GM12801 (cell line): ENCODE data around the gene APBA2.

Source experiments
- TF ChIP-seq, protein P1 (sequence below): IDR thresholded peaks from one replicate; pipeline ENCODE4 v1.5.1; 2011; ENCODE audit warnings: control low read depth; ENCODE audit not compliant: insufficient read length; ENCODE audit errors: extremely low read depth

The APBA2 gene

DNA sequence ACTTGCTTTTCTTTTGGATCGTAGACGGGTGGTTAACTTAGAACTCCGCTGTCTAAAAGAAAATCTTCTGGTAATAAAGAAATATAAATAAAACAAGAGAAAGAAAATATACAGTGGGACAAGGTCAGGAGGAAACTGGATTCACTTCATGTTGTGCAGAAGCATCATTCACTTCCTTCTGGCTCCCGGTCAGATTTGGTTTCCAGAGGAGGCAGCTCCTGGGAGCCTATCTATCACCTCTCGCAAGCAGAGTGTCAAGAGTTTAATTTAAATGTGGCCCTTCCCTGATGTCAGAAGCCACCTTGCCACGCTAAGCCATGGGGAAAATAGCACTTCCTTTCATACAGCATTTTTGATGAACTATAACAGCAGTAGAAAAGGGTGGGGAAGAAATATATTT is 244.7 kb downstream of the APBA2 start:
- TF ChIP-seq, protein P1, sequence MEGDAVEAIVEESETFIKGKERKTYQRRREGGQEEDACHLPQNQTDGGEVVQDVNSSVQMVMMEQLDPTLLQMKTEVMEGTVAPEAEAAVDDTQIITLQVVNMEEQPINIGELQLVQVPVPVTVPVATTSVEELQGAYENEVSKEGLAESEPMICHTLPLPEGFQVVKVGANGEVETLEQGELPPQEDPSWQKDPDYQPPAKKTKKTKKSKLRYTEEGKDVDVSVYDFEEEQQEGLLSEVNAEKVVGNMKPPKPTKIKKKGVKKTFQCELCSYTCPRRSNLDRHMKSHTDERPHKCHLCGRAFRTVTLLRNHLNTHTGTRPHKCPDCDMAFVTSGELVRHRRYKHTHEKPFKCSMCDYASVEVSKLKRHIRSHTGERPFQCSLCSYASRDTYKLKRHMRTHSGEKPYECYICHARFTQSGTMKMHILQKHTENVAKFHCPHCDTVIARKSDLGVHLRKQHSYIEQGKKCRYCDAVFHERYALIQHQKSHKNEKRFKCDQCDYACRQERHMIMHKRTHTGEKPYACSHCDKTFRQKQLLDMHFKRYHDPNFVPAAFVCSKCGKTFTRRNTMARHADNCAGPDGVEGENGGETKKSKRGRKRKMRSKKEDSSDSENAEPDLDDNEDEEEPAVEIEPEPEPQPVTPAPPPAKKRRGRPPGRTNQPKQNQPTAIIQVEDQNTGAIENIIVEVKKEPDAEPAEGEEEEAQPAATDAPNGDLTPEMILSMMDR: no peak

- TF ChIP-seq, protein P1: no peak
Measured at GRCh38 chr15:29130951-29131839, 245.4 kb downstream of the APBA2 start.

DNA sequence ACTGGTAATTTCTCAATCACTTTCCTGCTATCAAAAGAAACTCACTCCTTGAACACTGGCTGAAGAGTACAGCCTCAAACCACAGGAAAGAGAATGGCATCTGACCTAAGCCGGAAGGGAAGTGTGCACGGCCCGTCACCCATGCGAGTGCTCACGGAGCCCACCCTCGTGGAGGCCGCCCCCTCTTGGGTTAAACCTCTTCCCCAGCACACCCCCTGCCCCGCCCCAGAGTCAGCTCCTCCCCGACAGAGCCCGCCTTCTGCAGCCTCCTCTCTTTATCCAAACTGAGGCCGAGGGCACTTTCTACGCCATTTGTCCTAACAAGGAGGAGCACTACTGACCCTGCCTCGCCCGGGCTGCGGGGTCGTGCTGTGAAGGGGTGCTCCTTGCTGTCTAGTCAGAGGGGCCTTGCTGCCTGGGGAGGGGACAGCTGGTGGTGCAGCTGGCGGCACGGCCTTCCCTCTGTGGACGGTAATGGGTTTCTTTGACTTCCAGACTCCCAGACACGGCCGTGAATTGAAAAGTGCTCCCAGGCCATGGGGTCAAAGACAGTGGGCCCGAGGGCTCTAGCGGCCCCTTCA is 246.2 kb downstream of the APBA2 start:
- TF ChIP-seq, protein P1: no peak

DNA sequence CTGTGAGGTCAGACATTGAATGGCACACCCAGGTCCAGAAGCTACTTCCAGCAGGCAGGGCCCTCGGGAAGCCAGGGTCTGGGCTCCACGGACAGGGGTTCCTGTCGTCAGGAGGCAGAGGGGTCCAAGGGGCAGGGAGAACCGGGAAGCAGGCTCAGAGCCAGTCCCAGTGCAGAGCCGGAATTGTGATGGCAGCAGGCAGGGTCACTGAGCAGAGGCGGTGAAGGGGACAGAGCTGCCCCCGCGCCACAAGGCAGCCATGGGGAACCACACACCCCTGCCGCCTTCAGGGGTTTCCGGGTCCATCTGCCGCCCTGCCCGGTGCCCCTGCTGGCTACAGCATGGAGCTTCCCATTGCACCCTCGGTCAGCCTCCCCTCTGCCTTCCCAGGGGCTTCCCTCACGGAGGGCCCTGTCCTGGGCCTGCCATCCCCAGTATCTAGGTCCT is 247.0 kb downstream of the APBA2 start:
- TF ChIP-seq, protein P1: no peak

- TF ChIP-seq, protein P1: no peak
Measured at GRCh38 chr15:29133321-29133720, 247.5 kb downstream of the APBA2 start.

DNA sequence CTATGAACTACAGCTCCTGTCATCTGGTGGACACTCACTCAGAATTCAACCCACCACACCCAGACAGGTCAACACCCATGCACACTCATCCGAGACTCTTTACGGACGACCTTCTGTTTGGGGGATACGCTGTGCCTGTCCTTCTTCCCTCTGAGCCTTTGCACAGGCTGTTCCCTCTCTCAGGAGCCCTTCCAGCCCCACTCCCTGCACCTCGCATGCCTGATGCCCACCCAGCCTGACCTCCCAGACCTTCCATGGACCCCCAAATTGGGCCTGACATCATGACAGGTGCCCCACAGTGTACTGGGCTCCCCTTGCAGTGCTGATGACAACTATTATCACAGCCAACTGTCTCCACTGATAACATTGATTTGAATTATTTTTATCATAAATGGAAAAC is 248.0 kb downstream of the APBA2 start:
- TF ChIP-seq, protein P1: no peak

- TF ChIP-seq, protein P1: no peak
Measured at GRCh38 chr15:29134239-29134638, 248.5 kb downstream of the APBA2 start.
